Gastroesophageal sphincter (tissue), 4 donors: ENCODE measurements around the gene PIGU. TPM values are rescaled to one million over a fixed set of nuclear protein-coding genes. Genes with fewer than 3 reads are reported as not detected.

Experiments
- ATAC-seq: fragments of 150-250 bp; one replicate; pipeline ENCODE4 v1.9.1; 2016; ENCODE audit warnings: mild to moderate bottlenecking, moderate library complexity
- H3K27ac ChIP-seq, 4 donors: fragments of 200-600 bp; sonication (generic) in 3 of 4; 1 replicate in 3 of 4; 2 replicates in 1 of 4; pipeline ENCODE4 v1.5.1; 2016 to 2019
- H3K27me3 ChIP-seq: fragments of 200-600 bp; sonication (generic); one replicate; pipeline ENCODE4 v1.5.1; 2019
- H3K36me3 ChIP-seq, 2 donors: fragments of 200-600 bp; sonication (generic); one replicate each; pipeline ENCODE4 v1.5.1; 2019; ENCODE audit warnings: control low read depth in 1 of 2
- H3K4me1 ChIP-seq, 3 donors: fragments of 200-600 bp; sonication (generic); 1 replicate in 2 of 3; 2 replicates in 1 of 3; pipeline ENCODE4 v1.5.1; 2016 to 2019; ENCODE audit warnings: control low read depth in 2 of 3
- H3K4me3 ChIP-seq, 2 donors: fragments of 200-600 bp; sonication (generic); one replicate each; pipeline ENCODE4 v1.5.1; 2019; ENCODE audit warnings: mild to moderate bottlenecking in 1 of 2, moderate library complexity in 1 of 2
- H3K9me3 ChIP-seq, 3 donors: fragments of 200-600 bp; sonication (generic); one replicate each; pipeline ENCODE4 v1.5.1; 2017 to 2019; ENCODE audit warnings: control low read depth in 2 of 3
- EP300 ChIP-seq: sonication (generic); formaldehyde crosslinking; IDR thresholded peaks from one replicate; pipeline ENCODE4 v1.6.1; 2017; ENCODE audit warnings: antibody characterized with exemption, mild to moderate bottlenecking
- POLR2A ChIP-seq, 2 donors: fragments of 450-650 bp; IDR thresholded peaks; one replicate each; pipeline ENCODE4 v1.6.1; 2017; ENCODE audit warnings: antibody characterized with exemption in 2 of 2, mild to moderate bottlenecking in 2 of 2, moderate library complexity in 1 of 2
- POLR2AphosphoS5 ChIP-seq: sonication (generic); formaldehyde crosslinking; IDR thresholded peaks from one replicate; pipeline ENCODE4 v1.6.1; 2017; ENCODE audit warnings: antibody characterized with exemption
- whole genome bisulfite sequencing, 2 donors: methylation state at CpG; one replicate each; pipeline ENCODE4 v1.1.5; 2018; ENCODE audit warnings: low coverage in 1 of 2; 5-methylcytosine and 5-hydroxymethylcytosine counted together
- total RNA-seq, 4 donors: library from RNA; depleted of rRNA; stranded (reverse); fragments of >200 nt; gene quantifications; one replicate each; pipeline ENCODE4 v1.1.0, GENCODE V29; 2016
- TF ChIP-seq, protein P1 (sequence below), 4 experiments: fragments of 200-600 bp in 2 of 4; fragments of 450-650 bp in 2 of 4; sonication (generic) in 1 of 4; IDR thresholded peaks; one replicate each; pipeline ENCODE4 v1.5.1; 2017 to 2019; ENCODE audit warnings: antibody characterized with exemption in 4 of 4, mild to moderate bottlenecking in 2 of 4, moderate library complexity in 2 of 4

Gene PIGU
- total RNA-seq, 4 donors from 2014 or later = 5.4 to 11.8 (median 10.8) TPM

DNA sequence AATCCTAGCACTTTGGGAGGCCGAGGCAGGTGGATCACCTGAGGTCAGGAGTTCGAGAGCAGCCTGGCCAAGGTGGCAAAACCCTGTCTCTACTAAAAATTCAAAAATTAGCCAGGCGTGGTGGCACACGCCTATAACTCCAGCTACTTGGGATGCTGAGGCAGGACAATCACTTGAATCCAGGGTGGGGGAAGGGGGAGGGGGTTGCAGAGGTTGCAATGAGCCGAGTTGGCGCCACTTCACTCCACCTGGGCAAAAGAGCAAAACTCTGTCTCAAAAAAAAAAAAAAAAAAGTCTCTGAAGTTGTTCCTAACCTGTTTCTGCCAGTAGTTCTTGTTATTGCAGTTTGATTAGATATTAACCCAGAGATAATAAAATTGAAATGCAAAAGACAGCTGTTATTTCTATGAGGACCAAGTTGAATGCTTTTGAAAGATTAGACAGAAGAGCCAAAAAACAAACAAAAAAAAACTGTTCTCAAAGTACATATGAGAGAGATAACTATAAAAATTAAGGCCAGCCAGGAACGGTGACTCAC, 22.6 kb downstream of the PIGU start:
- 38 to 83% methylated on average over 1 to 3 of the region's 7 CpGs for WGBS, 2 donors
- no peak for ATAC-seq
- Histone ChIP-seq H3K36me3 (peaks cover 0 to 28% of the 10 kb centered on the region in 2 donors), H3K27me3 (no peaks in the 10 kb centered on the region), H3K4me1 (no peaks in the 10 kb centered on the region), H3K4me3 (no peak overlapping the region), H3K9me3 (no peaks in the 10 kb centered on the region), H3K27ac (no peak overlapping the region)
- TF ChIP-seq EP300 (no peak), POLR2AphosphoS5 (no peak), POLR2A (IDR thresholded peaks at IDR 0.05) (no peak)
- TF ChIP-seq, protein P1, sequence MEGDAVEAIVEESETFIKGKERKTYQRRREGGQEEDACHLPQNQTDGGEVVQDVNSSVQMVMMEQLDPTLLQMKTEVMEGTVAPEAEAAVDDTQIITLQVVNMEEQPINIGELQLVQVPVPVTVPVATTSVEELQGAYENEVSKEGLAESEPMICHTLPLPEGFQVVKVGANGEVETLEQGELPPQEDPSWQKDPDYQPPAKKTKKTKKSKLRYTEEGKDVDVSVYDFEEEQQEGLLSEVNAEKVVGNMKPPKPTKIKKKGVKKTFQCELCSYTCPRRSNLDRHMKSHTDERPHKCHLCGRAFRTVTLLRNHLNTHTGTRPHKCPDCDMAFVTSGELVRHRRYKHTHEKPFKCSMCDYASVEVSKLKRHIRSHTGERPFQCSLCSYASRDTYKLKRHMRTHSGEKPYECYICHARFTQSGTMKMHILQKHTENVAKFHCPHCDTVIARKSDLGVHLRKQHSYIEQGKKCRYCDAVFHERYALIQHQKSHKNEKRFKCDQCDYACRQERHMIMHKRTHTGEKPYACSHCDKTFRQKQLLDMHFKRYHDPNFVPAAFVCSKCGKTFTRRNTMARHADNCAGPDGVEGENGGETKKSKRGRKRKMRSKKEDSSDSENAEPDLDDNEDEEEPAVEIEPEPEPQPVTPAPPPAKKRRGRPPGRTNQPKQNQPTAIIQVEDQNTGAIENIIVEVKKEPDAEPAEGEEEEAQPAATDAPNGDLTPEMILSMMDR (IDR thresholded peaks at IDR 0.05) = no peak

- no peak overlapping the region for H3K4me3 ChIP-seq
- TF ChIP-seq POLR2A (IDR thresholded peaks at IDR 0.05) (no peak), POLR2AphosphoS5 (no peak), EP300 (no peak)
- TF ChIP-seq, protein P1 (IDR thresholded peaks at IDR 0.05) = no peak
- no peaks in the 10 kb centered on the region for H3K27me3 ChIP-seq
- 94 to 100% methylated on average over 1 to 2 of the region's 2 CpGs for WGBS, 2 donors
- H3K27ac ChIP-seq = no peak overlapping the region
- no peaks in the 10 kb centered on the region for H3K4me1 ChIP-seq
- no peak for ATAC-seq
- no peaks in the 10 kb centered on the region for H3K9me3 ChIP-seq
- peaks cover 0 to 28% of the 10 kb centered on the region in 2 donors for H3K36me3 ChIP-seq
Observed at GRCh38 chr20:34651200-34651599, 25.7 kb downstream of the PIGU start.

- no peaks in the 10 kb centered on the region for H3K9me3 ChIP-seq
- no peak overlapping the region for H3K27ac ChIP-seq
- H3K36me3 ChIP-seq = peaks cover 0 to 22% of the 10 kb centered on the region in 2 donors
- no peak overlapping the region for H3K4me3 ChIP-seq
- no peak for ATAC-seq
- TF ChIP-seq POLR2A (IDR thresholded peaks at IDR 0.05) = no peak
- no peak for TF ChIP-seq EP300
- no peak for TF ChIP-seq POLR2AphosphoS5
- TF ChIP-seq, protein P1 (IDR thresholded peaks at IDR 0.05) = no peak
- 89% methylated on average over 1 of the region's 1 CpG; no CpG with 5 or more reads in 1 of the 2 donors for WGBS, 2 donors
- no peaks in the 10 kb centered on the region for H3K4me1 ChIP-seq
- no peaks in the 10 kb centered on the region for H3K27me3 ChIP-seq
Observed at GRCh38 chr20:34647737-34648136, 29.2 kb downstream of the PIGU start.

DNA sequence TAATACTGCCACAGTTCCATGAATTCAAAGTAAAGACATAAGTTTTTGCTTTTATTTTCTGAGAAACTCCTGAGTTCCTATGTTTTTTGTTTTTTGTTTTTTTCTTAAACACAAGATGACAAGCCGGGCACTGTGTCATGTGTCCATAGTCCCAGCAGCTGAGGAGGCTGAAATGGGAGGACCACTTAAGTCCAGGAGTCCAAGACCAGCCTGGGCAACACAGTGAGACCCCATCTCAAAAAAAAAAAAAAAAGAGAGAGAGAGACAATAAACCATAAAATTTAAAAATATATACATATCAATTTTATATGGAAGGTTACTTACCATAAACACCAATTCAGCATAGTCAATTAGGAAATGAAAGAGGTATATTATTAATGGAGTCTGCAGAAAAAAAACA, 31.9 kb downstream of the PIGU start:
- TF ChIP-seq POLR2AphosphoS5 = no peak
- no peak for TF ChIP-seq POLR2A (IDR thresholded peaks at IDR 0.05)
- TF ChIP-seq, protein P1 (IDR thresholded peaks at IDR 0.05) = no peak
- H3K27me3 ChIP-seq = no peaks in the 10 kb centered on the region
- H3K4me3 ChIP-seq = no peak overlapping the region
- peaks cover 0 to 4% of the 10 kb centered on the region in 2 donors for H3K36me3 ChIP-seq
- 83 to 100% methylated on average over 1 of the region's 1 CpG for WGBS, 2 donors
- H3K27ac ChIP-seq = no peak overlapping the region
- no peaks in the 10 kb centered on the region for H3K4me1 ChIP-seq
- no peaks in the 10 kb centered on the region for H3K9me3 ChIP-seq
- no peak for ATAC-seq

GRCh38 chr20:34644345-34644744, 32.5 kb downstream of the PIGU start:
- no peaks in the 10 kb centered on the region for H3K9me3 ChIP-seq
- H3K4me1 ChIP-seq = no peaks in the 10 kb centered on the region
- peaks cover 0 to 4% of the 10 kb centered on the region in 2 donors for H3K36me3 ChIP-seq
- no peak overlapping the region for H3K27ac ChIP-seq
- no peaks in the 10 kb centered on the region for H3K27me3 ChIP-seq
- no peak for TF ChIP-seq POLR2A (IDR thresholded peaks at IDR 0.05)
- no peak for TF ChIP-seq POLR2AphosphoS5
- TF ChIP-seq, protein P1 (IDR thresholded peaks at IDR 0.05) = no peak
- no peak for TF ChIP-seq EP300
- 100% methylated on average over 1 of the region's 1 CpG for WGBS, 2 donors
- no peak for ATAC-seq
- H3K4me3 ChIP-seq = no peak overlapping the region
